Endodermal cell (in vitro differentiated cells): Measurements from ENCODE around the gene DNMBP. TPM values are rescaled to one million over a fixed set of nuclear protein-coding genes. Genes with fewer than 3 reads are reported as not detected.

Source experiments
- DNase-seq: peaks from one replicate; pipeline ENCODE4 v3.0.0-alpha.2; 2017
- H3K27ac ChIP-seq: 2 replicates; pipeline ENCODE4 v1.5.1; 2013; ENCODE audit warnings: mild to moderate bottlenecking, low read depth, low read length, moderate library complexity
- H3K27me3 ChIP-seq: 2 replicates; pipeline ENCODE4 v1.6.1; 2013; ENCODE audit warnings: mild to moderate bottlenecking, low read length, moderate library complexity; ENCODE audit not compliant: insufficient read depth, control insufficient read depth, poor library complexity, severe bottlenecking
- H3K36me3 ChIP-seq: 2 replicates; pipeline ENCODE4 v1.7.0; 2013; ENCODE audit warnings: mild to moderate bottlenecking, low read length, moderate library complexity; ENCODE audit not compliant: control insufficient read depth, insufficient read depth
- H3K4me1 ChIP-seq: one replicate; pipeline ENCODE4 v1.7.0; 2013; ENCODE audit warnings: low read length; ENCODE audit not compliant: control insufficient read depth, insufficient read depth
- H3K4me3 ChIP-seq: 2 replicates; pipeline ENCODE4 v1.5.1; 2013; ENCODE audit warnings: mild to moderate bottlenecking, low read length, moderate library complexity
- H3K9ac ChIP-seq: 2 replicates; pipeline ENCODE4 v1.6.1; 2013; ENCODE audit warnings: mild to moderate bottlenecking, low read length, moderate library complexity; ENCODE audit not compliant: poor library complexity, severe bottlenecking; ENCODE audit errors: extremely low read depth
- H3K9me3 ChIP-seq: 2 replicates; pipeline ENCODE4 v1.6.1; 2013; ENCODE audit warnings: mild to moderate bottlenecking, low read length, moderate library complexity; ENCODE audit not compliant: control insufficient read depth
- H3K27ac Mint-ChIP-seq: 2 replicates; pipeline ENCODE4 v1.8.0; 2020; ENCODE audit warnings: mixed read lengths
- H3K27me3 Mint-ChIP-seq: 2 replicates; pipeline ENCODE4 v1.8.0; 2021; ENCODE audit warnings: mild to moderate bottlenecking, mixed read lengths; ENCODE audit not compliant: insufficient read depth
- H3K36me3 Mint-ChIP-seq: 2 replicates; pipeline ENCODE4 v1.8.0; 2020; ENCODE audit warnings: low read depth, mixed read lengths
- H3K4me1 Mint-ChIP-seq: 2 replicates; pipeline ENCODE4 v1.8.0; 2020; ENCODE audit warnings: mixed read lengths
- H3K4me3 Mint-ChIP-seq: 2 replicates; pipeline ENCODE4 v1.8.0; 2020; ENCODE audit warnings: mild to moderate bottlenecking, moderate library complexity, mixed read lengths
- H3K9me3 Mint-ChIP-seq: 2 replicates; pipeline ENCODE4 v1.8.0; 2020; ENCODE audit warnings: mild to moderate bottlenecking, mixed read lengths
- CTCF ChIP-seq: fragments of 200-600 bp; sonication (generic); conservative IDR thresholded peaks from 2 replicates; pipeline ENCODE4 v1.5.0; 2021; ENCODE audit warnings: antibody characterized with exemption, mild to moderate bottlenecking
- WGBS, 2 experiments: methylation state at CpG; one replicate each; pipeline versions ENCODE4 v1.1.5 to v1.1.7; 2013; ENCODE audit warnings: missing lambda C conversion rate in 2 of 2, mixed read lengths in 1 of 2; ENCODE audit not compliant: insufficient coverage in 1 of 2, insufficient read length in 1 of 2; 5-methylcytosine and 5-hydroxymethylcytosine counted together
- total RNA-seq, 2 donors: library from RNA; stranded (reverse); fragmentation: NEBNext Ultra II Directional in 1 of 2; extraction: Animal tissue kit (Norgen Biotek cat#: 25700) in 1 of 2; gene quantifications; 2 replicates in 1 of 2; 3 replicates in 1 of 2; pipeline ENCODE4 v1.2.1, GENCODE V29; 2021

Gene DNMBP
- total RNA-seq, 2 donors from 2014 or later = 45.4 to 85.4 TPM

GRCh38 chr10:99945263-99945662, 64.5 kb downstream of the DNMBP start:
- H3K4me3 Mint-ChIP-seq = no peak overlapping the region
- Histone ChIP-seq H3K4me1 (no peaks in the 10 kb centered on the region), H3K27me3 (no peaks in the 10 kb centered on the region), H3K9me3 (peaks cover 18% of the 10 kb centered on the region), H3K27ac (no peak overlapping the region), H3K4me3 (no peak overlapping the region), H3K9ac (no peak overlapping the region), H3K36me3 (peaks cover 45% of the 10 kb centered on the region)
- DNase-seq = no peak
- peaks cover 9% of the 10 kb centered on the region for H3K4me1 Mint-ChIP-seq
- peaks cover 5% of the 10 kb centered on the region for H3K27me3 Mint-ChIP-seq
- TF ChIP-seq CTCF = no peak
- no peak overlapping the region for H3K27ac Mint-ChIP-seq
- H3K9me3 Mint-ChIP-seq = peaks cover 23% of the 10 kb centered on the region
- WGBS, 2 experiments = 95 to 100% methylated on average over 2 to 4 of the region's 4 CpGs
- peaks cover 58% of the 10 kb centered on the region for H3K36me3 Mint-ChIP-seq

- H3K4me3 ChIP-seq = no peak overlapping the region
- no peaks in the 10 kb centered on the region for H3K4me1 ChIP-seq
- no peak overlapping the region for H3K27ac ChIP-seq
- Mint-ChIP-seq H3K36me3 (peaks cover 58% of the 10 kb centered on the region), H3K27me3 (peaks cover 5% of the 10 kb centered on the region), H3K27ac (no peak overlapping the region), H3K4me3 (no peak overlapping the region), H3K4me1 (peaks cover 9% of the 10 kb centered on the region), H3K9me3 (peaks cover 20% of the 10 kb centered on the region)
- DNase-seq = no peak
- H3K36me3 ChIP-seq = peaks cover 45% of the 10 kb centered on the region
- 94 to 96% methylated on average over 2 of the region's 2 CpGs for WGBS, 2 experiments
- no peak overlapping the region for H3K9ac ChIP-seq
- no peak for TF ChIP-seq CTCF
- H3K27me3 ChIP-seq = no peaks in the 10 kb centered on the region
- H3K9me3 ChIP-seq = peaks cover 18% of the 10 kb centered on the region
These were observed 64.9 kb downstream of the DNMBP start for GRCh38 chr10:99944860-99945259.

DNA sequence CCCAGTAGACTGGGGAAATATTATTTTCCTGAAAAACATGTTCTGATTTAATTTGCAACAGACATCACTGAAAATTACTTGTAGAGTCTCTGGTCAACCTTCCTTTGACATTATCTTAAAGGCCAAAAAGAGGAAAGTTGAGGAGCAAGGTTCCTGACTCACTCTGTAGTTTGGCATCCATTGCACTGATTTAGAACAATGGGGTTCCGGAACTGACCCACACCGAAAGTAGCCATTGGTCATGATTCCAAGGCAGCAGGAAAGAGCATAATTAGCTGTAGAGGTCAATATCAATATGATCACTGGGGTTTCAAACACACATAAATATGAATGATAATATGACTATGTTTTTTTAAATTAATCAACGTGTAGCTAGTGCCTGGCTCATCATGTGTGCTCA, 65.8 kb downstream of the DNMBP start:
- WGBS, 2 experiments = 98 to 100% methylated on average over 3 of the region's 3 CpGs
- peaks cover 56% of the 10 kb centered on the region for H3K36me3 Mint-ChIP-seq
- no peak overlapping the region for H3K4me3 Mint-ChIP-seq
- H3K27ac Mint-ChIP-seq = no peak overlapping the region
- Histone ChIP-seq H3K4me3 (no peak overlapping the region), H3K36me3 (peaks cover 41% of the 10 kb centered on the region), H3K27me3 (no peaks in the 10 kb centered on the region), H3K27ac (no peak overlapping the region), H3K9me3 (peaks cover 20% of the 10 kb centered on the region), H3K9ac (no peak overlapping the region), H3K4me1 (peaks cover 4% of the 10 kb centered on the region)
- DNase-seq = no peak
- TF ChIP-seq CTCF = no peak
- H3K9me3 Mint-ChIP-seq = peaks cover 24% of the 10 kb centered on the region
- H3K4me1 Mint-ChIP-seq = peaks cover 17% of the 10 kb centered on the region
- H3K27me3 Mint-ChIP-seq = peaks cover 5% of the 10 kb centered on the region
